NCI-H2171 (cell line): ENCODE data around the gene JARID2.

ENCODE experiments used
- DNase-seq: peaks from one replicate; lab custom pipeline; 2025; lab: John Stamatoyannopoulos, UW

Gene JARID2

GRCh38 chr6:15509335-15509933, 263.6 kb downstream of the JARID2 start:
- no peak for DNase-seq

- DNase-seq, result no peak
These were observed 264.3 kb downstream of the JARID2 start for GRCh38 chr6:15510121-15510520.

- no peak for DNase-seq
These were observed 264.8 kb downstream of the JARID2 start for GRCh38 chr6:15510536-15511247.

GRCh38 chr6:15511248-15512125, 265.6 kb downstream of the JARID2 start:
- no peak for DNase-seq

- no peak for DNase-seq
These were observed 266.3 kb downstream of the JARID2 start for GRCh38 chr6:15512126-15512525.

DNA sequence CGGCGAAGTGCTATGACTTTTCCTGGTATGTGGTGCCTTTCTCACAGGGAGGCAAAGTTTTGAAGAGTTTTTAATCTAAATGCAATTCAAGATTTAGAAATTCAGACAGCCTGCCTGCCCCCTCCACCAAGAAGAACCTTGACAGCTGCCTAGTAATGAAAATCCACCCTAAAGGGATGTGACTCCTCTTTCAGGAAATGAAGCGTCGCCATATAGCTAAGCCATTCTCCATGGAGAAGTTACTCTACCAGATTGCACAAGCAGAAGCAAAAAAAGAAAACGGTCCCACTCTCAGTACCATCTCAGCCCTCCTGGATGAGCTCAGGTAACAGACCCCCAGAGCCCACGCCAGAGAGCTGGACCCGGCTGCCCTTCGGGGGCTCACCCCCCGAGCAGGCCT, 266.9 kb downstream of the JARID2 start:
- DNase-seq, result no peak

DNA sequence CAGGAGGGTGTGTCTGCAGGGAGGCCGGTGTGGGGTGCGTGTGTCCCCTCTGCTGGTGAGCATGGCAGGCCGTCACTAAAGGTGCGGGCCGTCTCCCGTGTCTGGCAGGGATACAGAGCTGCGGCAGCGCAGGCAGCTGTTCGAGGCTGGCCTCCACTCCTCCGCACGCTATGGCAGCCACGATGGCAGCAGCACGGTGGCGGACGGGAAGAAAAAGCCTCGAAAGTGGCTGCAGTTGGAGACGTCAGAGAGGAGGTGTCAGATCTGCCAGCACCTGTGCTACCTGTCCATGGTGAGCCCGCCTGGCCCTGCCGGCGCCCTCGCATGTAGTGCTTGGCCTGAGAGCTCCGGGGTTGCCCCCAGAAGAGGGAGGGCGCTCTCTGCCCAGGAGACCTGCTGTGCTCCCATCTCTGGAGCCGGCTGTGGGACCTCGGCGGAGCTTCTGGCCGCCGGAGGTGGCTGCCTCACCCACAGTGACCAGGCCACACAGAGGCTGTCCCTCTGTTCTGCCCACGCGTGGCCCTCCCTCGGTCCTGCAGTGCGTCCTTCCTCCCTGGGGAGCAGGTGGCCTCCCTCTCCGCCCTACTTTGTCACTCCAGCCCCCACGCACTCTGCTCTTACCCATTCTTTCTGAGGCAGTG, 267.4 kb downstream of the JARID2 start:
- DNase-seq, result no peak

DNA sequence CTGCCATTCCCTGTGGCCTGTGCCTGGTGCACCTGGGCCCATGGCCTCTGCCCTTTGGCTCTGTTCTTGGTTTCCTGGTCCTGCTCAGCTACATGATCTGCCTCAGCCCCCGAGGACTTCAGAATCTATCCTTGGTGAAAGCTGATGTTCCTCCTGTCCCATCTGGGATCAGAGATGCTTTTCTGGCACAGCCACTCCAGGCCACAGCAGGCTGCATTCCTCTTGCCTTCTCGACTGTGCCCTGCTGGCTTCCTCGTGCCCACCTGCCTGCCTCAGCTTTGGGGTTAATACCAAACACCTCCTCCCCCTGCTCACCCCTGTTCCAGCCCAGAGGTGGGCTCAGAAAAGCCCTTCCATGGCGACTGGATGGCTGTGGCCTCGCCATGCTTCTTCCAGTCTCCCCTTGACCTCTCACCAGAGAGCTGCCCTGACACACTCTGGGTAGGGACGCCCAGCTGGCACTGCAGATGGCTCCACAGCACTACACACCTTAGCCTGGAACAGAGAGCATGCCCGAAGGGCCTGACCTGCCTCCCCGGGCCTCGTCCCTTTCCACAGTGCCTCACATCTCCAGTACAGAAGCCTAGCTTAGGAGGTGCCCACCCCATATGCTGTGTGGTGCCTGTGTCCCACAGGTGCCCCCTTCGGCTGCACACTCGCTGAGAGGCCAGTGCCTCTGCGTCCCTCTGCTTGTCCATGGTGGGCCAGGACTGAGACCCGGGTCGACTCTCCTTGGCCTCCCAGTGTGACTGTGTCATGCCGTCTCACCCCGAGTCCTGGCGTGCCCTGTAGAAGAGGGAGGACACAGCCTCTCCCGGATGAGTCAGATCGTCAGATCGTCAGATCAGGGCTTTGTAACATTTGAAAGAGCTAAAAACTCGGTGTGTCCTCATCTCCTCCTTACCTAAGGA, 268.2 kb downstream of the JARID2 start:
- DNase-seq, result no peak

GRCh38 chr6:15515226-15515625, 269.4 kb downstream of the JARID2 start:
- no peak for DNase-seq

DNA sequence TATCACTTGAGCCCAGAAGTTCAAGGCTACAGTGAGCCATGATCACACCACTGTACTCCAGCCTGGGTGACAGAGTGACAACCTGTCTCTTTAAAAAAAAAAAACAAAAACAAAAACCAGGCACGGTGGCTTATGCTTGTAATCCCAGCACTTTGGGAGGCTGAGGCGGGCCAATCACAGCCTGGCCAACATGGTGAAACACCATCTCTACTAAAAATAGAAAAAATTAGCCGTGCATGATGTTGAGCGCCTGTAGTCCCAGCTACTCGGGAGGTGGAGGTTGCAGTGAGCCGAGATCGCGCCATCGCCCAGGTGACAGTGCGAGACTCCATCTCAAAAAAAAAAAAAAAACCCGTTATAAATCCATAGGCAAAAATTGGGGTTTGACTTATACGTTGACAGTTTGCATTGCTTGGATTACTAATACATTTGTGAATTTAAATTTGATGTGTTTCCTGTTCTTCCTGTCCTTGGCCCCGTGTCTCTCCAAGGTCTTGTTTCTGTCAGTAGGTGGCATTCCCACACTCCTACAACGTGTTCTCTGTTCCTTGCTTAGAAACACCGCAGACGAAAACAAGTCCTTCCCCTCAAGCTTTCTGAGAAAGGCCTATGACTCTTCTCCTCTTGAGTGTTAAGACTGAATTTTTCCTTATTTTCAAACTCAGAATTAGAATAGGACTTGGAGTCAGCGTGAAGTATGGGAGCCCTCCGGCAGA, 269.9 kb downstream of the JARID2 start:
- no peak for DNase-seq

DNA sequence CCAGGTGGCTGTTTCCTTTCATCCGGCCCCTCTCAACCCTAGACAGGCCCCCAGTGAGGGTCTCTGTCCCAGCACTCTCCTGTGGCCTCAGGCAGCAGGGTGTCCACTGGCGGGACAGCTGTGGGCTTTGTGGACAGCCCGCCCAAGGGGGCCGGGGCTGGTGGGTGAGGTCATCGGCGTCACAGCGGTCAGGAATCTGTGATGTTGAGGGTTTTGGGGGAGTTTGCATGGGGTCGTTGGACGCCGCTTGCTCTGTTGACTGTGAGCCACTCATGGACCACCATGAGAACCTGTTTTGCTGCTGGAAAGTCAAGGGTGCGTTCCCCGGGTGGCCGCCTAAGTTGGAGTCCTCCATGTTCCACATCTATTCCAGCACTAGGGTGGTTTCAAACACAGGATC, 270.5 kb downstream of the JARID2 start:
- DNase-seq, result no peak

DNA sequence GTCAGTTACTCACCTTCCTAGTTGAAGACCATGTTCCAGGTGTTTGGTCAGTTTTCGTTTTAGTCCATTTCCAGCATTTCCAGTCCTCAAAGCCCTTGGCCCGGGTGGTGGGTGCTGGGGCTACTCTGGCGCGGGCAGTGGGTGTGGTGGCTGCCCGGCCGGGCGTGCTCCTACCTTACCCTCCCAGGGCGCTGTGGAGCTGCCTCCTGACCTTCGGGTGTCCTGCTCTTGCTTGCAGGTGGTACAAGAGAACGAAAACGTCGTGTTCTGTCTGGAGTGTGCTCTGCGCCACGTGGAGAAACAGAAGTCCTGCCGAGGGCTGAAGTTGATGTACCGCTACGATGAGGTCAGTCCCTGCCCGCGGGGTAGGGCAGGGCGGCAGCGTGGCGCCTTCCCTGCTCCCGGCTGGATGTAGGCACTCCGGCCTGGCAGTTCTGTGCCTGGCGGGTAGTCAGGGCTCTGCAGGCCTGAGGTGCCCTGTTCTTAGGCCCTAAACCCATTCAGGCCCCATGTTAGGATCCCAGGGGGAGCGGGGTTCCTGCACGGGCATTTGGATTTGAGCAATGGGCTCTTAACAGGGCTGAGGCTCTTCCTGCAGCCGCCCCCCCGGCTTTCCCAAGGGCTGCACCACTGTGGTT, 271.2 kb downstream of the JARID2 start:
- DNase-seq, result no peak

DNA sequence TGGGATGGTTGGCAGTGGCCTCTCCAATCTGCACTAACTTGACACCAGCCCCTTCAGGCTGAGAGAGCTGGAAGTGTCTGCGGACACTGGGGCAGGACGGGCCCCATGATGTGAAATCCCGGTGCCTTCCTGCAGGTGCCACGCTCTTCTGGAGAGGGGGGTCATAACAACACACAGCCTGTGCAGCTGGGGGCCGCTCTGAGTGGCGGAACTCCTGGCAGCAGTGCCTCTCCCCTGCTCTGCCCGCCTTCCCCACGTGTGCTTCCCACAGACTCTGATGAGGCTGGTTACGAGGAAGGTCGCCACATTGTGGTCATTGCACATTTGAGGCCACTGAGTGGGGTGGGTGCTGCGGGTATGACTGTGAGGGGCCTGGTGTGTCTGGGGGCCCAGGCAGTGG, 271.7 kb downstream of the JARID2 start:
- DNase-seq, result no peak

DNA sequence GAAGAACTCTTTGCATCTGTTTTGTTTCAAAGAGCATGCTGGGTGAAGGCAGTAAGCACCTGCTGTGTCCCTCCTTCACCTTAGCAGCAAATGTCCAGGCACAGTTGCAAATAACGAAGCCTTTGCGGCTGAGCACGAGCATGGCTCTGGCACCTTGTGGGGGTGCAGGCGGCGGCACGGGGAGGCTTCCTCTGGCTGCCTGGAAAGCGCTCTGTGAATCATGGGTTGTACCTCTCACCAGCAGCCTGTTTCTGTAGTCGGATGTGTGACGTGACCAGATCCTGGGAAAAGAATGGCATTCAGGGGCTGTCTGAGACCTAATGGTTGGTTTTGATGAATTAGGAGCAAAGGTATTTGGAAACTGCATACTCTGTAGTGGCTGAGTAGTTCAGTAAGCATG, 272.2 kb downstream of the JARID2 start:
- DNase-seq, result no peak

- DNase-seq, result no peak
These were observed 273.0 kb downstream of the JARID2 start for GRCh38 chr6:15518878-15519277.

- DNase-seq, result no peak
These were observed 273.8 kb downstream of the JARID2 start for GRCh38 chr6:15519681-15520080.

DNA sequence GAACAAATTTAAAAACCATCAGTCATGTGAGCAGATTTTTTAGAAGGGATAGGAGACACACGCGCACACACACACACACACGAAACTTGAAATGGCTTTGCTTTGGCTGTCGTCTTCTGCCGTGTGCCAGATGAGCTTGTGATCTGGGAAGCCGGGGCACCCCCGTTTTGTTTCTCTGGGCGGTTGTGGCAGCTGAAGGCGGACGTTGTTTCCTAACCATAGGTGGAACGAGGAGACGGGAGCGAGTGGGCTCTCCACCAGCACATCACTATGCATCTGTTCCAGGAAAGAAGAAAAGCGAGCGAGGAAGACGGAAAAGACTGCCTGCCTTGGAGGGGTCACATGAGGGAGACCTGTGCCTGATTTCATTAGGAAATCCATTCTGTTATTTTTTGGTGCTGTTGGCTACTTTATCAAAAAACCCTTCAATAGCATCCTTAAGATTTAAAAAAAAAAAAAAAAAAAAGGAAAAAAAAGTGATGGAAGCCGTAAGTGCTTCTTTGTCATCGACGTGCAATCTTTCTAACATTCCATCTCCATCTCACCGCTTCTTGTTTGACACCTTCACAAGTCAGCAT, 274.8 kb downstream of the JARID2 start:
- no peak for DNase-seq

GRCh38 chr6:15521582-15521981, 275.7 kb downstream of the JARID2 start:
- DNase-seq, result no peak

DNA sequence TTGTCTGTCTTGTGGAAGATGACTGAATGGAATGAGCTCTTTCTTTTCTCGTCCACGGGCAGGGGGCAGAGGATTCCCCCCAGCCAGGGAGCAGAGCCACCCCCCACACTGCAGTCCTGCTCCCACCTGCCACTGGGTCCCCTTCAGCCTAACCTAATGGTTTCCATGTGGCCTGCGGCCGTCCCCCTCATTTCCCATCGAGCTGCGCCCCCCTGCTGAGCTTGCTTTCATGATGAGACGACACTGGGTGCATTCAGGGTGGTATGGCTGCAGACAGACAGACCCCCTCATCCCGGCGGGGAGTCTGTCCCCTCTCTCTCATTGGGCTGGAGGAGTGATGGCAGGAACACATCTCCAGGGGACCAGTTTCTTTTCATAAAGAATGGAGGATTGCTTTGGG, 276.2 kb downstream of the JARID2 start:
- no peak for DNase-seq

GRCh38 chr6:15522427-15522826, 276.6 kb downstream of the JARID2 start:
- DNase-seq, result no peak
